SK-N-SH (cell line): ENCODE results near the gene FNDC3B. TPM values are rescaled to one million over a fixed set of nuclear protein-coding genes. Genes with fewer than 3 reads are reported as not detected.

Experiments used
- CTCF ChIA-PET: fragments of 300-600, 350-600 bp; formaldehyde crosslinking; extraction: SDS; loops from one replicate; lab custom pipeline; 2021; lab: Yijun Ruan, JAX
- POLR2A ChIA-PET: fragments of 350-600 bp; sonication (Branson Sonifier 250); formaldehyde crosslinking; extraction: SDS; loops from one replicate; lab custom pipeline; 2020; ENCODE audit warnings: antibody characterized with exemption, inconsistent platforms; lab: Yijun Ruan, JAX
- DNase-seq: peaks from one replicate; pipeline ENCODE4 v3.0.0; 2012
- H2AFZ ChIP-seq: fragments of 200-600 bp; sonication (generic); 2 replicates; pipeline ENCODE4 v1.8.1; 2016; ENCODE audit warnings: antibody characterized with exemption, mild to moderate bottlenecking, low read depth
- H3F3A ChIP-seq: fragments of 200-600 bp; sonication (generic); replicated peaks from 2 replicates; pipeline ENCODE3; 2016; ENCODE audit warnings: antibody characterized with exemption, mild to moderate bottlenecking; ENCODE audit not compliant: insufficient read depth
- H3K27ac ChIP-seq, 2 experiments: fragments of 200-500 bp in 1 of 2; fragments of 200-600 bp in 1 of 2; sonication (Bioruptor generic) in 1 of 2; sonication (generic), shearing (Covaris generic) in 1 of 2; 2 replicates each; pipeline versions ENCODE4 v1.5.1 to v1.6.1; 2014 to 2016; ENCODE audit warnings: low read depth in 2 of 2, inconsistent platforms in 1 of 2, low read length in 1 of 2, mild to moderate bottlenecking in 1 of 2, mixed read lengths in 1 of 2
- H3K27me3 ChIP-seq: fragments of 200-600 bp; sonication (generic), shearing (Covaris generic); 2 replicates; pipeline ENCODE4 v1.6.1; 2016; ENCODE audit warnings: mixed run types; ENCODE audit not compliant: insufficient read depth
- H3K36me3 ChIP-seq, 2 experiments: fragments of 200-500 bp in 1 of 2; fragments of 200-600 bp in 1 of 2; sonication (Bioruptor generic) in 1 of 2; sonication (generic) in 1 of 2; replicated peaks in 1 of 2; 2 replicates each; pipeline versions ENCODE3 to v1.5.1; 2014 to 2016; ENCODE audit warnings: low read length in 1 of 2, mild to moderate bottlenecking in 1 of 2; ENCODE audit not compliant: insufficient read depth in 2 of 2, control insufficient read depth in 1 of 2
- H3K4me1 ChIP-seq, 2 experiments: fragments of 200-500 bp in 1 of 2; fragments of 200-600 bp in 1 of 2; sonication (Bioruptor generic) in 1 of 2; sonication (generic), shearing (Covaris generic) in 1 of 2; 2 replicates each; pipeline versions ENCODE4 v1.5.1 to v1.6.1; 2014 to 2016; ENCODE audit warnings: low read depth in 1 of 2, low read length in 1 of 2, mixed run types in 1 of 2; ENCODE audit not compliant: insufficient read depth in 2 of 2, control insufficient read depth in 1 of 2
- H3K4me2 ChIP-seq: fragments of 200-600 bp; sonication (generic), shearing (Covaris generic); 2 replicates; pipeline ENCODE4 v1.6.1; 2017; ENCODE audit warnings: mixed run types
- H3K4me3 ChIP-seq, 2 experiments: fragments of 200-500 bp in 1 of 2; fragments of 200-600 bp in 1 of 2; sonication (Bioruptor generic) in 1 of 2; sonication (generic), shearing (Covaris generic) in 1 of 2; 2 replicates each; pipeline versions ENCODE4 v1.5.1 to v1.8.1; 2014 to 2016; ENCODE audit warnings: low read depth in 2 of 2, inconsistent platforms in 1 of 2, low read length in 1 of 2, mild to moderate bottlenecking in 1 of 2, mixed read lengths in 1 of 2, moderate library complexity in 1 of 2
- H3K79me2 ChIP-seq: fragments of 200-600 bp; sonication (generic); 2 replicates; pipeline ENCODE4 v1.8.1; 2017; ENCODE audit warnings: mild to moderate bottlenecking; ENCODE audit not compliant: insufficient read depth
- H3K9ac ChIP-seq: fragments of 200-600 bp; sonication (generic); 2 replicates; pipeline ENCODE4 v1.6.1; 2017; ENCODE audit warnings: mixed run types
- H3K9me2 ChIP-seq: fragments of 200-600 bp; sonication (generic); 2 replicates; pipeline ENCODE4 v1.6.1; 2017; ENCODE audit warnings: mixed run types
- H3K9me3 ChIP-seq: fragments of 200-600 bp; sonication (generic); 2 replicates; pipeline ENCODE4 v1.6.1; 2017; ENCODE audit warnings: mixed run types, mild to moderate bottlenecking, moderate library complexity
- H4K20me1 ChIP-seq: fragments of 200-600 bp; sonication (generic); 2 replicates; pipeline ENCODE4 v1.6.1; 2017; ENCODE audit warnings: mild to moderate bottlenecking, mixed run types; ENCODE audit not compliant: insufficient read depth
- EZH2phosphoT487 ChIP-seq: fragments of 200-600 bp; sonication (generic); IDR thresholded peaks from 2 replicates; pipeline ENCODE4 v1.6.1; 2017; ENCODE audit warnings: low read depth, mixed run types, mild to moderate bottlenecking, antibody characterized with exemption, moderate library complexity, borderline replicate concordance
- FOXJ3 ChIP-seq: sonication (generic); formaldehyde crosslinking; IDR thresholded peaks from 2 replicates; pipeline ENCODE4 v1.5.1; 2020; ENCODE audit warnings: mild to moderate bottlenecking, missing genetic modification reagents
- FOXM1 ChIP-seq: IDR thresholded peaks from 2 replicates; pipeline ENCODE4 v1.4.0; 2012; ENCODE audit warnings: low read depth, mild to moderate bottlenecking
- GABPA ChIP-seq: IDR thresholded peaks from 2 replicates; pipeline ENCODE4 v1.4.0; 2012; ENCODE audit warnings: low read depth, mild to moderate bottlenecking
- MAX ChIP-seq: IDR thresholded peaks from 2 replicates; pipeline ENCODE4 v1.4.0; 2012; ENCODE audit warnings: low read depth
- RAD21 ChIP-seq: IDR thresholded peaks from 2 replicates; pipeline ENCODE4 v1.6.1; 2012; ENCODE audit warnings: mild to moderate bottlenecking, low read length
- RCOR1 ChIP-seq: fragments of 150-350 bp; IDR thresholded peaks from 2 replicates; pipeline ENCODE4 v1.6.1; 2017; ENCODE audit warnings: antibody characterized with exemption, low read length
- SIN3A ChIP-seq: IDR thresholded peaks from 2 replicates; pipeline ENCODE4 v1.6.1; 2012; ENCODE audit warnings: low read depth, mild to moderate bottlenecking, low read length, moderate library complexity, borderline replicate concordance
- TAF1 ChIP-seq: IDR thresholded peaks from 2 replicates; pipeline ENCODE4 v1.6.1; 2012; ENCODE audit warnings: low read depth, mild to moderate bottlenecking, low read length, moderate library complexity, borderline replicate concordance
- TCF12 ChIP-seq: IDR thresholded peaks from 2 replicates; pipeline ENCODE4 v1.4.0; 2012
- TEAD4 ChIP-seq: IDR thresholded peaks from 2 replicates; pipeline ENCODE4 v1.4.0; 2012; ENCODE audit warnings: mild to moderate bottlenecking, borderline replicate concordance; ENCODE audit not compliant: insufficient read depth
- USF1 ChIP-seq: IDR thresholded peaks from 2 replicates; pipeline ENCODE4 v1.4.0; 2012; ENCODE audit warnings: low read depth, borderline replicate concordance
- YY1 ChIP-seq: IDR thresholded peaks from 2 replicates; pipeline ENCODE4 v1.4.0; 2012; ENCODE audit warnings: low read depth, mild to moderate bottlenecking
- WGBS: methylation state at CpG from one replicate; pipeline ENCODE4 v1.1.6; 2017; ENCODE audit warnings: low lambda C conversion rate; 5-methylcytosine and 5-hydroxymethylcytosine counted together
- polyA plus RNA-seq, 3 experiments: library from polyadenylated mRNA; depleted of rRNA; stranded (reverse); fragments of >200 nt; gene quantifications; 2 replicates each; pipeline ENCODE4 v1.2.3, GENCODE V29; 2012
- TF ChIP-seq, protein P1 (sequence below): fragments of 200-600 bp; sonication (generic); IDR thresholded peaks from 2 replicates; pipeline ENCODE4 v1.6.1; 2017; ENCODE audit warnings: antibody characterized with exemption, mild to moderate bottlenecking, moderate library complexity
- TF ChIP-seq, protein P2 (sequence below): fragments of 150-350 bp; IDR thresholded peaks from 2 replicates; pipeline ENCODE4 v1.6.1; 2016; ENCODE audit warnings: mild to moderate bottlenecking, low read depth, low read length
- TF ChIP-seq, protein P3 (sequence below): fragments of 150-350 bp; IDR thresholded peaks from 2 replicates; pipeline ENCODE4 v1.6.1; 2017; ENCODE audit warnings: antibody characterized with exemption, low read length, low read depth, borderline replicate concordance
- TF ChIP-seq, protein P4 (sequence below): IDR thresholded peaks from 2 replicates; pipeline ENCODE4; 2012

The FNDC3B gene
- polyA plus RNA-seq, 1 of the 3 experiments (the other 2 are of a cell fraction), result 10.4 TPM

- TF ChIP-seq, protein P1, sequence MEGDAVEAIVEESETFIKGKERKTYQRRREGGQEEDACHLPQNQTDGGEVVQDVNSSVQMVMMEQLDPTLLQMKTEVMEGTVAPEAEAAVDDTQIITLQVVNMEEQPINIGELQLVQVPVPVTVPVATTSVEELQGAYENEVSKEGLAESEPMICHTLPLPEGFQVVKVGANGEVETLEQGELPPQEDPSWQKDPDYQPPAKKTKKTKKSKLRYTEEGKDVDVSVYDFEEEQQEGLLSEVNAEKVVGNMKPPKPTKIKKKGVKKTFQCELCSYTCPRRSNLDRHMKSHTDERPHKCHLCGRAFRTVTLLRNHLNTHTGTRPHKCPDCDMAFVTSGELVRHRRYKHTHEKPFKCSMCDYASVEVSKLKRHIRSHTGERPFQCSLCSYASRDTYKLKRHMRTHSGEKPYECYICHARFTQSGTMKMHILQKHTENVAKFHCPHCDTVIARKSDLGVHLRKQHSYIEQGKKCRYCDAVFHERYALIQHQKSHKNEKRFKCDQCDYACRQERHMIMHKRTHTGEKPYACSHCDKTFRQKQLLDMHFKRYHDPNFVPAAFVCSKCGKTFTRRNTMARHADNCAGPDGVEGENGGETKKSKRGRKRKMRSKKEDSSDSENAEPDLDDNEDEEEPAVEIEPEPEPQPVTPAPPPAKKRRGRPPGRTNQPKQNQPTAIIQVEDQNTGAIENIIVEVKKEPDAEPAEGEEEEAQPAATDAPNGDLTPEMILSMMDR, result no peak
- TF ChIP-seq SIN3A, result no peak
Measured at GRCh38 chr3:172120912-172121311, 81.5 kb downstream of the FNDC3B start (continued).

GRCh38 chr3:172121981-172122380 is 82.6 kb downstream of the FNDC3B start:
- Histone ChIP-seq H3K27ac (no peak overlapping the region), H3K36me3 (peaks cover 21 to 45% of the 10 kb centered on the region in 2 experiments), H3K4me1 (peaks cover 15 to 27% of the 10 kb centered on the region in 2 experiments), H3K4me2 (no peak overlapping the region), H3K27me3 (no peaks in the 10 kb centered on the region), H3F3A (no peaks in the 10 kb centered on the region), H3K79me2 (peaks cover 98% of the 10 kb centered on the region), H2AFZ (no peak overlapping the region), H3K9me3 (no peaks in the 10 kb centered on the region), H3K4me3 (no peak overlapping the region), H3K9ac (no peak overlapping the region), H3K9me2 (no peaks in the 10 kb centered on the region), H4K20me1 (peaks cover 12% of the 10 kb centered on the region)
- 90% methylated on average over 6 of the region's 6 CpGs for WGBS
- no peak for TF ChIP-seq FOXJ3 (CRISPR knock-in tag)
- TF ChIP-seq, protein P2, sequence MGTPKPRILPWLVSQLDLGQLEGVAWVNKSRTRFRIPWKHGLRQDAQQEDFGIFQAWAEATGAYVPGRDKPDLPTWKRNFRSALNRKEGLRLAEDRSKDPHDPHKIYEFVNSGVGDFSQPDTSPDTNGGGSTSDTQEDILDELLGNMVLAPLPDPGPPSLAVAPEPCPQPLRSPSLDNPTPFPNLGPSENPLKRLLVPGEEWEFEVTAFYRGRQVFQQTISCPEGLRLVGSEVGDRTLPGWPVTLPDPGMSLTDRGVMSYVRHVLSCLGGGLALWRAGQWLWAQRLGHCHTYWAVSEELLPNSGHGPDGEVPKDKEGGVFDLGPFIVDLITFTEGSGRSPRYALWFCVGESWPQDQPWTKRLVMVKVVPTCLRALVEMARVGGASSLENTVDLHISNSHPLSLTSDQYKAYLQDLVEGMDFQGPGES, result no peak
- no peak for TF ChIP-seq TCF12
- TF ChIP-seq, protein P1, result no peak
- no peak for TF ChIP-seq RAD21
- TF ChIP-seq, protein P3, sequence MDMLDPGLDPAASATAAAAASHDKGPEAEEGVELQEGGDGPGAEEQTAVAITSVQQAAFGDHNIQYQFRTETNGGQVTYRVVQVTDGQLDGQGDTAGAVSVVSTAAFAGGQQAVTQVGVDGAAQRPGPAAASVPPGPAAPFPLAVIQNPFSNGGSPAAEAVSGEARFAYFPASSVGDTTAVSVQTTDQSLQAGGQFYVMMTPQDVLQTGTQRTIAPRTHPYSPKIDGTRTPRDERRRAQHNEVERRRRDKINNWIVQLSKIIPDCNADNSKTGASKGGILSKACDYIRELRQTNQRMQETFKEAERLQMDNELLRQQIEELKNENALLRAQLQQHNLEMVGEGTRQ, result no peak
- TF ChIP-seq RCOR1, result no peak
- no peak for TF ChIP-seq TAF1
- no peak for TF ChIP-seq FOXM1
- no peak for TF ChIP-seq TEAD4
- TF ChIP-seq GABPA, result no peak
- no peak for TF ChIP-seq EZH2phosphoT487
- TF ChIP-seq YY1, result no peak
- TF ChIP-seq, protein P4, sequence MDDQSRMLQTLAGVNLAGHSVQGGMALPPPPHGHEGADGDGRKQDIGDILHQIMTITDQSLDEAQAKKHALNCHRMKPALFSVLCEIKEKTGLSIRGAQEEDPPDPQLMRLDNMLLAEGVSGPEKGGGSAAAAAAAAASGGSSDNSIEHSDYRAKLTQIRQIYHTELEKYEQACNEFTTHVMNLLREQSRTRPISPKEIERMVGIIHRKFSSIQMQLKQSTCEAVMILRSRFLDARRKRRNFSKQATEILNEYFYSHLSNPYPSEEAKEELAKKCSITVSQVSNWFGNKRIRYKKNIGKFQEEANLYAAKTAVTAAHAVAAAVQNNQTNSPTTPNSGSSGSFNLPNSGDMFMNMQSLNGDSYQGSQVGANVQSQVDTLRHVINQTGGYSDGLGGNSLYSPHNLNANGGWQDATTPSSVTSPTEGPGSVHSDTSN, result no peak
- TF ChIP-seq MAX, result no peak
- no peak for TF ChIP-seq USF1
- no peak for DNase-seq
- POLR2A ChIA-PET, result no interaction called here
- CTCF ChIA-PET, result no interaction called here
